ENCODE measurements around the gene SLC38A4. TPM values are rescaled to one million over a fixed set of nuclear protein-coding genes. Genes with fewer than 3 reads are reported as not detected.
"Not testable (repeated sequence)": the region's sequence is repeated elsewhere in the genome, so short reads cannot be mapped to it uniquely, and the experiment has no call there.

Gene SLC38A4
- total RNA-seq, 1 donor from 2014 or later: not detected

DNA sequence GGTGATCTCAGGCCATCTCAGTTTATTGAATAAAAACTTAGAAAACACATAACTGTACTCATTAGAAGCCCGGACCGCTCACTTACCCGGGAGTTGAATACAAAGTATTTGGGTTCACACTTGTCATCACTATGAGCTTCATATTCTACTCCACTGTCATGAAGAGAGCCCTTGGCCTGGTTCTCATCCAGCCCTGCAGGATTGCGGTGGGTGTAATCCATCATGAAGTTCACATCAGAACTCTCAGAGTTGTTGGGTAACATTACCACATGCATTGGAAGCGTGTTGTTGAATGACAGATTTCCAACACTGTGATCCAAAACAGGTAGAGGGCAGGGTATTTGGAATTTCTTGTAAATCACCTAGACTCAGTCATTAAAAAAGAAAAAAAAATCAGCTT, 47.4 kb downstream of the SLC38A4 start:
- intact Hi-C loops (cut with micrococcal nuclease): no loop called here

- intact Hi-C loops (cut with micrococcal nuclease): no loop called here
Observed at GRCh38 chr12:46777587-46777986, 48.2 kb downstream of the SLC38A4 start.

- intact Hi-C loops (cut with micrococcal nuclease): no loop called here
Observed at GRCh38 chr12:46775796-46776195, 50.0 kb downstream of the SLC38A4 start.

DNA sequence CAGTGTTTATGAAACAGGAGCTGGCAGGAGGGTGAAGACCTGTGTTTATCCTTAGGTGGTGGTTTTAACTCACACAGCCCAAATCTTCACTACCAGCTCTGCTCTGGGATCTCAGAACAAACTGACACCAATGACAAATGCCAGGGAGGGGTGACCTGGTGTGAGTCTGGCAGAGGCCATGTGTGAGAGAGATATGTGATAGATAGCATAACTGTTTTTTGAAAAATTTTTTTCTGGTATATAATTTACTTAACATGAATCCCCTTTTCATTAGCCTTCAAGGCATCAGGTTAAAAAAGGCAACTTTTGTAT, 51.5 kb downstream of the SLC38A4 start:
- intact Hi-C loops (cut with micrococcal nuclease): no loop called here

- intact Hi-C loops (cut with micrococcal nuclease): no loop called here
Observed at GRCh38 chr12:46773586-46774321, 52.0 kb downstream of the SLC38A4 start.

DNA sequence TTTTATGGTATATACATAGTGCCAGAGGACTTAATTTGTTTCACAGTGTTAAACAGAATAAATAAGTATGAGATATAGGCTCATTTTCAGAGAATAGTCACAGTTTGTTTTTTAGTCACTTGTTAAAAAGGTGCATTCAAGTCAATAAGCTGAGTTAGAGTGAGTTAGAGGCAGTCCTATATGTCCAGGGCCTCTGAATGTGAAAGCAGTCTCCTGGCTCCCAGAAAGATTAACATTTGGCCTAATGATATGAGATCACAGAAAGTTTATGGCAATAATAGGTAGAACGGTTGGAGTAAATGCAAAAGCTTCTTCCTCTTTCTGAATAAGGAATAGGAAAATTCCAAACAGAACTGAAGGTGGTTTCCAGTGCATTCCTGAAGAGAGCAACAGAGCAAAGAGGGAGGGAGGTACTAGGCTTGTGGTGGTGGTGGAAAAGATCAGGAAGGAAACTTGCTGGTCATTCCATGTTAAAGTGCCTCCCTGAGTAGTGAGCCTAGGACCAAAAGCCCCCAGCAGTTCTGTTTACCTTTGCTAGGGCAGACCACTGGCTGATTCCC, 54.4 kb downstream of the SLC38A4 start:
- intact Hi-C loops (cut with micrococcal nuclease): no loop called here

DNA sequence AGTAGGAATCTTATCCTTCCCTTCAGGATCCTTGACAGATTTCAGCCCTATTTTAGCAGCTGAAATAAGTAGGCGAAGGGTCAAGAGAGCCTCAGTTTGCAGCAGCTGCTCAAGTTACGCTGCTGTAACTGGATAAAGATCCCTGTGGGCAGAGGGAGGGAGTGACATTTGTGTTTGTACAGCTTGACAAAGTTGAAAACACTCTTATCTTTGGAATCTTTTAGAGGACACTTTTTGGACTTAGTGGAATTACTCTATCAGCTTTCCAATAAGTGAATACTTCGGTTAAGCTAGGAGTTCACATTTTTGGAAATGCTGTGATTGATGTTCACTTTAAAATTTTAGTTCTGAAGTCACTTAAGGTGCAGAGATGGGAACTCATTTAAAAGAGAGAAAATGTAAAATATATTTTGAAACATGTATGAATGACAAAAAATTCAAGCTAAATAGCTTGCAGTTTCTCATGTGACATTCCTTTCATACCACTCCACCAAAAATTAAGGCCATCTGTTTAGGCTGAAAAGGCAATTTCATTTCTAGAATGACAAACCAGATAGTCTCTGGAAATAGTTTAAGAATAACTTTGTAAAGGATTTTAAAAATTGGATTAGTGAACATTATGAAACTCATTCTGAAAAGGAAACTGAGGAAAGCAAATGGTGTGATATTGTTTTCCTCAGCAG, 55.2 kb downstream of the SLC38A4 start:
- intact Hi-C loops (cut with micrococcal nuclease): no loop called here

- intact Hi-C loops (cut with micrococcal nuclease): no loop called here
Observed at GRCh38 chr12:46764005-46764404, 61.8 kb downstream of the SLC38A4 start.

DNA sequence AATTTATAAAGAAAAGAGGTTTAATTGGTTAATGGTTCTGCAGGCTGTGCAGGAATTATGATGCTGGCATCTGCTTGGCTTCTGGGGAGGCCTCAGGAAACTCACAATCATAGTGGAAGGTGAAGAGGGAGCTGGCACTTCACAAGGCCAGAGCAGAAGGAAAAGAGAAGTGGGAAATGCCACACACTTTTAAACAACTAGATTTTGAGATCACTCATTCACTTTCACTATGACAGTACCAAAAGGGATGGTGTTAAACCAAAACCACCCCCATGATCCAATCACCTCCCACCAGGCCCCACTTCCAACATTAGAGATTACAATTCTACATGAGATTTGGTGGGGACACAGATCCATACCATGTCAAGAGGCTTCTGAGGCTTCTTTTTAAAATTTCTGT, 62.6 kb downstream of the SLC38A4 start:
- intact Hi-C loops (cut with micrococcal nuclease): no loop called here

DNA sequence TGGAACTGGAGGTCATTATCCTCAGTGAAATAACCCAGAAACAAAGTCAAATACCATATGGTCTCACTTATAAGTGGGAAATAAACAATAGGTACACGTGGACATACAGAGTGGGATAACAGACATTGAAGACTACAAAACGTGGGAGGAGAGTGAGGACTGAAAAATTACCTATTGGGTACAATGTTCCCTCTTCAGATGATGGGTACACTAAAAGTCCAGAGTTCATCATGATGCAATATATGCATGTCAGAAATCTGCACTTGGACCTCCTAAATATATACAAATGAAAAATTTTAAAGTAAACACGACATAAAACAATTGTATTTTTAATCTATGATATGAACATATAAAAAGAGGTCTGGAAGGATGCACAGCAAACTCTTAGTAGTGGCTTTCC, 71.2 kb downstream of the SLC38A4 start:
- intact Hi-C loops (cut with micrococcal nuclease): no loop called here

GRCh38 chr12:46752396-46752795, 73.4 kb downstream of the SLC38A4 start:
- intact Hi-C loops (cut with micrococcal nuclease): no loop called here

GRCh38 chr12:46751173-46751572, 74.6 kb downstream of the SLC38A4 start:
- intact Hi-C loops (cut with micrococcal nuclease): no loop called here

GRCh38 chr12:46749322-46749721, 76.5 kb downstream of the SLC38A4 start:
- intact Hi-C loops (cut with micrococcal nuclease): no loop called here

DNA sequence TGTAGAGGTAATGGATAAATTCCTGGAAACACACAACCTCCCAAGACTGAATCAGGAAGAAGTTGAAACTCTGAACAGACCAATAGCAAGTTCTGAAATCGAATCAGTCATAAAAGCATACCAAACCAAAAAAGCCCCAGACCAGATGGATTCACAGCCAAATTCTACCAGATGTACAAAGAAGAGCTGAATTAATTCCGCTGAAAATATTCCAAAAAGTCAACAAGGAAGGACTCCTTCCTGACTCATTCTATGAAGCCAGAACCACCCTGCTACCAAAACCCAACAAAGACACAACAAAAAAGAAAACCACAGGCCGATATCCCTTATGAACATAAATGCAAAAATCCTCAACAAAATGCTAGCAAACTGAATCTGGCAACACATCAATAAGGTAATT, 81.5 kb downstream of the SLC38A4 start:
- intact Hi-C loops (cut with micrococcal nuclease): no loop called here

DNA sequence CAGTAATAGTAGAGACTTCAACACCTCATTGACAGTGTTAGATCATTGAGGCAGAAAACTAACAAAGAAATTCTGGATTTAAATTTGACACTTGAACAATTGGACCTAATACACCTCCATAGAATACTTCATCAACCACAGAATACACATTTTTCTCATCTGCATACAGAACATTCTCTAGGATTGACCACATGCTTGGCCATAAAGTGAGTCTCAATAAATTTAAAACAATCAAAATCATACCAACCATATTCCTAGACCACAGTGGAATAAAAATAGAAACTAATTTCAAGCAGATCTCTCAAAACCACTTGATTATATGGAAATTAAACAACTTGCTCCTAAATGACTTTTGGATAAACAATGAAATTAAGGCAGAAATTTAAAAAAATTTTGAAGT, 82.3 kb downstream of the SLC38A4 start:
- intact Hi-C loops (cut with micrococcal nuclease): no loop called here

DNA sequence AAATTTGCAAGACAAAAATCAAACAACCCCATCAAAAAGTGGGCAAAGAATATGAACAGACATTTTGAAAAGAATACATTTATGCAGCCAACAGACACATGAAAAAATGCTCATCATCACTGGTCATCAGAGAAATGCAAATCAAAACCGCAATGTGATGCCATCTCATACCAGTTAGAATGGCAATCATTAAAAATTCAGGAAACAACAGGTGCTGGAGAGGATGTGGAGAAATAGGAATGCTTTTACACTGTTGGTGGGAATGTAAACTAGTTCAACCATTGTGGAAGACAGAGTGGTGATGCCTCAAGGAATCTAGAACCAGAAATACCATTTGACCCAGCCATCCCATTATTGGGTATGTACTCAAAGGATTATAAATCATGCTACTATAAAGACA, 83.5 kb downstream of the SLC38A4 start:
- intact Hi-C loops (cut with micrococcal nuclease): not testable (repeated sequence)

DNA sequence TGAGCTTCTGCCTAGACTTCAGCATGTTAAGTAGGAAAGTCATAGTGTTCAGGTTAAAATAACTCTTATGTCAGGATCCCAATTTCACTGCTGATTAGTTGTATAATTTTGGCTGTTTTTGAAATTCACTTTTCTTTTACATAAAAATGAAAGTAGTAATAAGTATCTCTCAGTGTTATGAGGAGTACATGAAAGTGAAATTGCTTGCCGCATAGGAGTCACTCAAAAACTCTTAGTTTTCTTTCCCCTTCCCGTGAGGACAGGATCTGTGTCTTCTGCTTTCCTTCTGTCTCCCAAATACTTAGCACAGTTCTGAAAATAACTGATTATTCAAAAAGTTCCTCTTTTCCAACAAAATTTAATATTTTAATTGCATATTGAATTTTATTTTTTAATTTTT, 100.5 kb downstream of the SLC38A4 start:
- intact Hi-C loops (cut with micrococcal nuclease): no loop called here

DNA sequence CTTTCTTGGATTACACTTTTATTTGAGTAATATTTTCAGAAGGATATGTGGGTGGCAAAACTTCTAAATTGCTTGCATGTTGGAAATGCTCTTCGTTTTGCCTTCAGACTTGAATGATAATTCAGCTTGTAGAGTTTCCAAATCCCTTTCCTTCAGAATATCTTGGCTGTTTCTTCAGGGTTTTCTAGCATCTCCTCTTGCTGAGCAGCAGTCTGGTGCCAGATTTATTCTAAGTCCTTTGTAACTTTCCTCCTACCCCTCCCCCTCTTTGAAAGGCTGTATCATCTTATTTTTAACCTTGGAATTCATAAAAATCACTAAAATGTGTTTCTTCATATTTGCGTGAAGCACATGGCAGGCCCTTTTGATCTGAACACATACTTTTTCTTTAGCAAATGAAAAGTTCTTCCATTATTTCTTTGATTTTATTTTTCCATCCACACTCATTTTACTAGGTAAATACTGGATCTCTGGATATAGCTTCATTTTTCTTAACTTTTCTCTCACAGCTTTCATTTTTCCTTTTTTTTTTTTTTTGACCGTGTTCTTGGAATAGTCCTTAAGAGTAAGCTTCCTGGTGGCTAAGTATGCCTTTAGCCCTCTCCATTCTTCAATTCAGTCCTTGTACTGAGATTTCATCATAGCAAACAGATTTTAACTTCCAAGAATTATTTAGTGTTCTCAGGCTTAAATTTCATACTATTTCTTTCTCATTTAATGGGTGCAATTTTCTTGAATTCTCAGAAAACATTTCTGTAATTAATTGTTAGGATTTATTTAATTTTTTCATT, 102.0 kb downstream of the SLC38A4 start:
- intact Hi-C loops (cut with micrococcal nuclease): no loop called here

- intact Hi-C loops (cut with micrococcal nuclease): no loop called here
Observed at GRCh38 chr12:46722394-46723185, 103.2 kb downstream of the SLC38A4 start.

GRCh38 chr12:46718495-46718894, 107.3 kb downstream of the SLC38A4 start:
- intact Hi-C loops (cut with micrococcal nuclease): no loop called here

- intact Hi-C loops (cut with micrococcal nuclease): no loop called here
Observed at GRCh38 chr12:46717868-46718267, 107.9 kb downstream of the SLC38A4 start.

Measured in T-helper 1 cell treated with Interleukin-12 subunit alpha and Interleukin-12 subunit beta and Interleukin-4 antibody, amounts not matched to agents 30 ng/mL and 1 ng/mL, for 36 hours (primary cell).